Measurements from ENCODE around the gene MALT1. TPM values are rescaled to one million over a fixed set of nuclear protein-coding genes. Genes with fewer than 3 reads are reported as not detected.
"Not testable (repeated sequence)": the region's sequence is repeated elsewhere in the genome, so short reads cannot be mapped to it uniquely, and the experiment has no call there.

The MALT1 gene
- total RNA-seq, 2 experiments from 2014 or later: 82.3 to 84.5 TPM

DNA sequence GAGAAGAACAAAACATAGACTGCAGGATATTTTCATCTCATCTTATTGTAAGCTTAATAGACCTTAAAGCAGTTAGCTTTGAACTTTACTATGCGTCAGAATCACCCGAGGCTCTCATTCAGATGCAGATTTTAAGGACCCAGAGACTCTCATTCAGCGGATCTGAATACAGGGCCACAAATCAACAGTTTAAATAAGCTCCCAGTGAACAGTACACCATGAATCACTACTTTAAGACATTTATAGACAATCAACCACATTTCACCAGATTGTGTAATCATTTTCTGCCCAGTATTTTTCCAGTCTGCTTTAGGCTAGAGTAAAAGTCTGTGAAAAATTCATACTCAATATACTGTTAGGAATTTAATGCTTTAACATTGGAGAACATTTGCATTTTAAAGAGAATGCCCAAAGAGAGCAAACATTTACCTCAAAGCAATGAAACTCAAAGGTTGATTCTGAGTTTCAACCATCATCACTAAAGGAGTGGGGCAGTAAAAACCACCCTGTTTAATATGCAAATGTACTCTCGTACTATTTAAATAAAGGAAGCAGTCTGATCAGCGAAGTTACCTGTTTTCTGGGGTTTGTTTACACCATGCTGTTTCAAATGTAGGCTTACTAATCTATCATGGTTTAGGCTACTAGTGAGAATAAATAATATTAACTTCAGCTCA, 31.4 kb upstream of the MALT1 start:
- intact Hi-C loops (cut with DNase I, micrococcal nuclease): no loop called here
- ATAC-seq (ENCODE audit: poor library complexity) (no peak), DNase-seq (no peak)
- no peaks in the 10 kb centered on the region for H3K27me3 Mint-ChIP-seq
- CTCF ChIA-PET: no interaction called here
- no peak overlapping the region for H3K27ac Mint-ChIP-seq
- H3K4me1 ChIP-seq (ENCODE audit: insufficient read depth, low read length): no peaks in the 10 kb centered on the region
- POLR2A ChIA-PET: interaction anchor here (1.0 to 1.1 kb wide), 3 partner anchors 10 to 23 kb away, joined by 3 read pairs; no protein-coding TSS in a partner anchor
- H3K4me3 ChIP-seq (ENCODE audit: low read length): no peak overlapping the region
- no peaks in the 10 kb centered on the region for H3K36me3 ChIP-seq (ENCODE audit: insufficient read depth, low read length)
- H3K4me3 Mint-ChIP-seq: no peak overlapping the region
- H3K36me3 Mint-ChIP-seq (ENCODE audit: low read depth): no peaks in the 10 kb centered on the region
- TF ChIP-seq, protein P1, sequence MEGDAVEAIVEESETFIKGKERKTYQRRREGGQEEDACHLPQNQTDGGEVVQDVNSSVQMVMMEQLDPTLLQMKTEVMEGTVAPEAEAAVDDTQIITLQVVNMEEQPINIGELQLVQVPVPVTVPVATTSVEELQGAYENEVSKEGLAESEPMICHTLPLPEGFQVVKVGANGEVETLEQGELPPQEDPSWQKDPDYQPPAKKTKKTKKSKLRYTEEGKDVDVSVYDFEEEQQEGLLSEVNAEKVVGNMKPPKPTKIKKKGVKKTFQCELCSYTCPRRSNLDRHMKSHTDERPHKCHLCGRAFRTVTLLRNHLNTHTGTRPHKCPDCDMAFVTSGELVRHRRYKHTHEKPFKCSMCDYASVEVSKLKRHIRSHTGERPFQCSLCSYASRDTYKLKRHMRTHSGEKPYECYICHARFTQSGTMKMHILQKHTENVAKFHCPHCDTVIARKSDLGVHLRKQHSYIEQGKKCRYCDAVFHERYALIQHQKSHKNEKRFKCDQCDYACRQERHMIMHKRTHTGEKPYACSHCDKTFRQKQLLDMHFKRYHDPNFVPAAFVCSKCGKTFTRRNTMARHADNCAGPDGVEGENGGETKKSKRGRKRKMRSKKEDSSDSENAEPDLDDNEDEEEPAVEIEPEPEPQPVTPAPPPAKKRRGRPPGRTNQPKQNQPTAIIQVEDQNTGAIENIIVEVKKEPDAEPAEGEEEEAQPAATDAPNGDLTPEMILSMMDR (IDR thresholded peaks at IDR 0.05): no peak
- no peaks in the 10 kb centered on the region for H3K27me3 ChIP-seq (ENCODE audit: control insufficient read depth in 1 of 2, insufficient read depth in 2 of 2, low read length in 2 of 2)
- H3K9me3 Mint-ChIP-seq: no peaks in the 10 kb centered on the region
- H3K9me3 ChIP-seq (ENCODE audit: control insufficient read depth in 1 of 2, insufficient read depth in 1 of 2, low read length in 2 of 2): peaks cover 0 to 3% of the 10 kb centered on the region in 2 experiments
- H3K27ac ChIP-seq (ENCODE audit: low read depth in 1 of 2, low read length in 2 of 2): no peak overlapping the region
- peaks cover 27% of the 10 kb centered on the region for H3K4me1 Mint-ChIP-seq (ENCODE audit: low read depth)

DNA sequence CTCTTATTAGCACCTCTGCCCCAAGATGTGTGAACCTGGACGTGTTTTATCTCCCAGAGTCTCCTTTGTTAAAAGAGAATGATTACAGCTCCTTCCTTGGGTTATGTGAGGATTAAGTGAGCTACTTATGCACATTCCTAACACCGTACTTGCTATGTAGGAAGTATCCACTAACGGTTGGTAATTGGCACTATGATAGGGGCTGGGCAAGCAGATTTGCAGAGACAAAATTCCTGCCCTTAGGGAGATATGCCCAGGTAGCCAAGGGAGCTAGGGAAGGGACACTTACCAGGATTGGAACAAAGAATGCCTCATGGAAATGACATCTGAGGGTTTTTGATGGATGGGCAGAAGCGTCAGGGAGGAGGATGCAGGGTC, 30.8 kb upstream of the MALT1 start:
- H3K27ac ChIP-seq (ENCODE audit: low read depth in 1 of 2, low read length in 2 of 2): no peak overlapping the region
- H3K27me3 Mint-ChIP-seq: no peaks in the 10 kb centered on the region

DNA sequence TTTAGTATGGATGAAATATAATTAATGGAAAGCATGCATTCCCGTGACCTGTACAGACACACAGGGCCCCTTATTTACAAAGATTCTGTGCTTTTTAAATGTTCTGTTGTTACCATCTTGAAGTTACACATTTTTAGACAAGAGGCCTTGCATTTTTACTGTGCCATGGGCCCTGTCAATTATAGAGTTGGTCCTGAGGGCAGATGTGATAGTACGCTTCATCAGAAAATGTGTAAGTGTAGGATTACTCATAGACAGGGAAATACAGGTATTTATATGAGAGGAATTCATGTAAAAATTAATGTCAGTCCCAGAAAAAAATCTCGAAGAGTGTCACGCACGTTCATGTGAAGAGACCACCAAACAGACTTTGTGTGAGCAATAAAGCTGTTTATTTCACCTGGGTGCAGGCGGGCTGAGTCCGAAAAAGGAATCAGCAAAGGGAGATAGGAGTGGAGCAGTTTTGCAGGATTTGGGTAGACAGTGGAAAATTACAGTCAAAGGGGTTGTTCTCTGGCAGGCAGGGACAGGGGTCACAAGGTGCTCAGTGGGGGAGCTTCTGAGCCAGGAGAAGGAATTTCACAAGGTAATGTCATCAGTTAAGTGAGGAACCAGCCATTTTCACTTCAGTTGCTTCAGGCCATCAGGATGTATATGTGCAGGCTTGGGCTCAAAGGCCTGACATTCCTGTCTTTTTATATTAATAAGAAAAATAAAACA, 30.2 kb upstream of the MALT1 start:
- TF ChIP-seq, protein P1 (IDR thresholded peaks at IDR 0.05): no peak
- no peak overlapping the region for H3K4me3 ChIP-seq (ENCODE audit: low read length)
- Mint-ChIP-seq H3K4me3 (no peak overlapping the region), H3K9me3 (no peaks in the 10 kb centered on the region), H3K36me3 (ENCODE audit: low read depth) (no peaks in the 10 kb centered on the region), H3K27ac (no peak overlapping the region), H3K27me3 (no peaks in the 10 kb centered on the region), H3K4me1 (ENCODE audit: low read depth) (peaks cover 21% of the 10 kb centered on the region)
- peaks cover 0 to 3% of the 10 kb centered on the region in 2 experiments for H3K9me3 ChIP-seq (ENCODE audit: control insufficient read depth in 1 of 2, insufficient read depth in 1 of 2, low read length in 2 of 2)
- ATAC-seq (ENCODE audit: poor library complexity): no peak
- intact Hi-C loops (cut with DNase I, micrococcal nuclease): no loop called here
- POLR2A ChIA-PET: no interaction called here
- CTCF ChIA-PET: interaction anchor here (1.0 kb wide), 1 partner anchor 123 kb away, joined by 3 read pairs; no protein-coding TSS in a partner anchor
- no peak overlapping the region for H3K27ac ChIP-seq (ENCODE audit: low read depth in 1 of 2, low read length in 2 of 2)
- no peaks in the 10 kb centered on the region for H3K36me3 ChIP-seq (ENCODE audit: insufficient read depth, low read length)
- no peak for DNase-seq
- no peaks in the 10 kb centered on the region for H3K4me1 ChIP-seq (ENCODE audit: insufficient read depth, low read length)
- no peaks in the 10 kb centered on the region for H3K27me3 ChIP-seq (ENCODE audit: control insufficient read depth in 1 of 2, insufficient read depth in 2 of 2, low read length in 2 of 2)

More for the DNA sequence above, 30.8 kb upstream of the MALT1 start:
- Mint-ChIP-seq H3K36me3 (ENCODE audit: low read depth) (no peaks in the 10 kb centered on the region), H3K27ac (no peak overlapping the region), H3K4me3 (no peak overlapping the region), H3K9me3 (no peaks in the 10 kb centered on the region), H3K4me1 (ENCODE audit: low read depth) (peaks cover 27% of the 10 kb centered on the region)
- intact Hi-C loops (cut with DNase I, micrococcal nuclease): no loop called here
- TF ChIP-seq, protein P1 (IDR thresholded peaks at IDR 0.05): no peak
- ChIA-PET POLR2A (interaction anchor here (1.1 kb wide), 1 partner anchor 18 kb away, joined by 3 read pairs; no protein-coding TSS in a partner anchor), CTCF (interaction anchor here (1.0 kb wide), 1 partner anchor 124 kb away, joined by 3 read pairs; no protein-coding TSS in a partner anchor)
- peaks cover 0 to 3% of the 10 kb centered on the region in 2 experiments for H3K9me3 ChIP-seq (ENCODE audit: control insufficient read depth in 1 of 2, insufficient read depth in 1 of 2, low read length in 2 of 2)
- no peaks in the 10 kb centered on the region for H3K36me3 ChIP-seq (ENCODE audit: insufficient read depth, low read length)
- DNase-seq (no peak), ATAC-seq (ENCODE audit: poor library complexity) (no peak)
- no peaks in the 10 kb centered on the region for H3K27me3 ChIP-seq (ENCODE audit: control insufficient read depth in 1 of 2, insufficient read depth in 2 of 2, low read length in 2 of 2)
- no peaks in the 10 kb centered on the region for H3K4me1 ChIP-seq (ENCODE audit: insufficient read depth, low read length)
- no peak overlapping the region for H3K4me3 ChIP-seq (ENCODE audit: low read length)

DNA sequence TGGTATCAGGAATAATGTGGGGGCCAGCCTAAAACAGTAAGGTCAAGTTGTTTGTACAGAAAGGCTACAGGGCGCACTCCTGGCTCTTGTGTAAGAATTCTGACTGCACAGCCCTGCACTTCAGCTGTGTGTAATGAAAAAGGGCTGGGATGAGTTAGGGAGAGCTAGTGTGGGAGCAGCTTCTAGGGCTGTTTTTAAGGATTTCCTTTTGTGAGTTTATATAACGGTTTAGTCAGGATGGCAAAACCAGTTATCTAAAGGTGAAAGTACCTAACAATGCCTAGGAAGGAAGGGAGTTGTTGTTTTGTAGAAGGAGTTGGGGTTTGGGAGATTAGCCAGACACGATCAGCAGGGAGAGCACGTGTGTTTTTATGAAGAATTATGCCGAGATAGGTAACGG, 27.7 kb upstream of the MALT1 start:
- H3K4me1 ChIP-seq (ENCODE audit: insufficient read depth, low read length); H3K27ac Mint-ChIP-seq; H3K4me3 Mint-ChIP-seq; CTCF ChIA-PET; H3K4me3 ChIP-seq (ENCODE audit: low read length); intact Hi-C loops (cut with DNase I, micrococcal nuclease); H3K9me3 Mint-ChIP-seq; H3K36me3 Mint-ChIP-seq (ENCODE audit: low read depth); POLR2A ChIA-PET; ATAC-seq (ENCODE audit: poor library complexity); H3K27me3 Mint-ChIP-seq; H3K27ac ChIP-seq (ENCODE audit: low read depth in 1 of 2, low read length in 2 of 2); DNase-seq; H3K36me3 ChIP-seq (ENCODE audit: insufficient read depth, low read length); H3K27me3 ChIP-seq (ENCODE audit: control insufficient read depth in 1 of 2, insufficient read depth in 2 of 2, low read length in 2 of 2): not testable (repeated sequence)
- peaks cover 6 to 12% of the 10 kb centered on the region in 2 experiments for H3K9me3 ChIP-seq (ENCODE audit: control insufficient read depth in 1 of 2, insufficient read depth in 1 of 2, low read length in 2 of 2)
- peaks cover 16% of the 10 kb centered on the region for H3K4me1 Mint-ChIP-seq (ENCODE audit: low read depth)

Data from CD4-positive, alpha-beta T cell (primary cell).